Heart left ventricle (tissue), 13 donors: ENCODE results near the gene TYK2.

Experiments used
- POLR2A ChIP-seq, 2 donors: fragments of 450-650 bp; IDR thresholded peaks; one replicate each; pipeline ENCODE4 v1.6.1; 2017; ENCODE audit warnings: antibody characterized with exemption in 2 of 2, mild to moderate bottlenecking in 2 of 2, moderate library complexity in 2 of 2
- TF ChIP-seq, protein P1 (sequence below), 12 donors: fragments of 200-600 bp; sonication (generic) in 4 of 12; IDR thresholded peaks; one replicate each; pipeline versions ENCODE4 v1.5.0 to v1.8.0; 2018 to 2022; ENCODE audit warnings: antibody characterized with exemption in 12 of 12, mild to moderate bottlenecking in 5 of 12
- donor health status: ischemic (EF 13 %, LVEDD 7.1; RV severe dilation, severe dysfunction).
- donor health status: DM: no; HTN: yes; CAD: no.
- donor health status: DM: no; HTN: no; CAD: no.
- donor health status: ischemic (EF 25% LVEDD 6.9; RV normal size, moderate dysfunction).
- donor health status: ischemic (EF 25% LVEDD 5.7; RV mildly dilated, moderate dysfunction).
- donor health status: ischemic (EF 35%, LVEDD 5.7; RV mildly dilated, moderate dysfunction).
- donor health status: nonischemic (EF 11% LVEDD 7.7; RV severe dilation, severe dysfunction).
- donor health status: DM: yes; HTN: yes; CAD: no.
- donor health status: PGD.
- donor health status: ischemic (EF 29% LVEDD 5.4; RV normal size, mild dysfunction).
- donor health status: nonischemic (EF 23%, LVEDD 6.1; RV moderate dilation, normal function).

DNA sequence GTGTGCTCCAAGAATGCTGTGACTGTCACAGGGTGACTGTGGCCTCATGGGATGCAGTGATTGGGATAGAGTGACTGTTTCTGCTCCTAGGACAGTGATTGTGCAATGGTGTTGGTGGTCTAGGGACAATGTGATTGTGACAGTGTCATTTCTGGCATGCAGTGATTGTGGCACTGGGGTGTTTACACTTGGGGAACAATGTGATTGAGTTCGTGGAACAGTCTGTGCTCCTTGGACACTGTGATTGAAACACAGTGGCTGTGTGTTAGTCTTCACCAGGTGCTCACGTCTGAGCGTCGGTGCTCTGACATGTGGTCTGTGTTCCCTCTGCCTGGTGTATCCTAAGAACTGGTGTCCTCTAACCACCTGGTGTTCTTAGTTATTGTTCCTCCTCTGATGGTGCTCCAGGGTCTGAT is 41.7 kb upstream of the TYK2 start:
- TF ChIP-seq, protein P1, sequence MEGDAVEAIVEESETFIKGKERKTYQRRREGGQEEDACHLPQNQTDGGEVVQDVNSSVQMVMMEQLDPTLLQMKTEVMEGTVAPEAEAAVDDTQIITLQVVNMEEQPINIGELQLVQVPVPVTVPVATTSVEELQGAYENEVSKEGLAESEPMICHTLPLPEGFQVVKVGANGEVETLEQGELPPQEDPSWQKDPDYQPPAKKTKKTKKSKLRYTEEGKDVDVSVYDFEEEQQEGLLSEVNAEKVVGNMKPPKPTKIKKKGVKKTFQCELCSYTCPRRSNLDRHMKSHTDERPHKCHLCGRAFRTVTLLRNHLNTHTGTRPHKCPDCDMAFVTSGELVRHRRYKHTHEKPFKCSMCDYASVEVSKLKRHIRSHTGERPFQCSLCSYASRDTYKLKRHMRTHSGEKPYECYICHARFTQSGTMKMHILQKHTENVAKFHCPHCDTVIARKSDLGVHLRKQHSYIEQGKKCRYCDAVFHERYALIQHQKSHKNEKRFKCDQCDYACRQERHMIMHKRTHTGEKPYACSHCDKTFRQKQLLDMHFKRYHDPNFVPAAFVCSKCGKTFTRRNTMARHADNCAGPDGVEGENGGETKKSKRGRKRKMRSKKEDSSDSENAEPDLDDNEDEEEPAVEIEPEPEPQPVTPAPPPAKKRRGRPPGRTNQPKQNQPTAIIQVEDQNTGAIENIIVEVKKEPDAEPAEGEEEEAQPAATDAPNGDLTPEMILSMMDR (IDR thresholded peaks at IDR 0.05), result no peak
- TF ChIP-seq POLR2A (IDR thresholded peaks at IDR 0.05), result no peak
